ENCODE measurements around the gene LIPG. TPM values are rescaled to one million over a fixed set of nuclear protein-coding genes. Genes with fewer than 3 reads are reported as not detected.

Gene LIPG
- total RNA-seq, 2 experiments from 2014 or later: not detected

GRCh38 chr18:49638891-49639557, 77.2 kb downstream of the LIPG start:
- Histone ChIP-seq H4K20me1 (ENCODE audit: insufficient read depth, low read length) (no peaks in the 10 kb centered on the region), H3K27ac (ENCODE audit: low read depth, low read length, poor library complexity, severe bottlenecking) (no peak overlapping the region), H3K79me2 (ENCODE audit: insufficient read depth, low read depth, low read length) (no peaks in the 10 kb centered on the region), H2AFZ (ENCODE audit: low read length) (no peak overlapping the region), H3K9me3 (ENCODE audit: low read length) (no peaks in the 10 kb centered on the region), H3K36me3 (ENCODE audit: insufficient read depth, low read length) (no peaks in the 10 kb centered on the region), H3K4me3 (ENCODE audit: low read depth, low read length, poor library complexity, severe bottlenecking) (no peak overlapping the region), H3K4me2 (ENCODE audit: low read length) (no peak overlapping the region), H3K4me1 (ENCODE audit: insufficient read depth, low read length, poor library complexity, severe bottlenecking) (no peaks in the 10 kb centered on the region), H3K9me2 (ENCODE audit: insufficient read depth, low read length) (no peaks in the 10 kb centered on the region)
- POLR2A ChIA-PET: no interaction called here
- CTCF ChIA-PET (ENCODE audit: unreplicated experiment): no interaction called here
- no peak for TF ChIP-seq EZH2phosphoT487 (IDR thresholded peaks at IDR 0.05; ENCODE audit: borderline replicate concordance, low read depth, low read length)
- TF ChIP-seq, protein P1, sequence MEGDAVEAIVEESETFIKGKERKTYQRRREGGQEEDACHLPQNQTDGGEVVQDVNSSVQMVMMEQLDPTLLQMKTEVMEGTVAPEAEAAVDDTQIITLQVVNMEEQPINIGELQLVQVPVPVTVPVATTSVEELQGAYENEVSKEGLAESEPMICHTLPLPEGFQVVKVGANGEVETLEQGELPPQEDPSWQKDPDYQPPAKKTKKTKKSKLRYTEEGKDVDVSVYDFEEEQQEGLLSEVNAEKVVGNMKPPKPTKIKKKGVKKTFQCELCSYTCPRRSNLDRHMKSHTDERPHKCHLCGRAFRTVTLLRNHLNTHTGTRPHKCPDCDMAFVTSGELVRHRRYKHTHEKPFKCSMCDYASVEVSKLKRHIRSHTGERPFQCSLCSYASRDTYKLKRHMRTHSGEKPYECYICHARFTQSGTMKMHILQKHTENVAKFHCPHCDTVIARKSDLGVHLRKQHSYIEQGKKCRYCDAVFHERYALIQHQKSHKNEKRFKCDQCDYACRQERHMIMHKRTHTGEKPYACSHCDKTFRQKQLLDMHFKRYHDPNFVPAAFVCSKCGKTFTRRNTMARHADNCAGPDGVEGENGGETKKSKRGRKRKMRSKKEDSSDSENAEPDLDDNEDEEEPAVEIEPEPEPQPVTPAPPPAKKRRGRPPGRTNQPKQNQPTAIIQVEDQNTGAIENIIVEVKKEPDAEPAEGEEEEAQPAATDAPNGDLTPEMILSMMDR (conservative IDR thresholded peaks at IDR 0.05; ENCODE audit: low read length): no peak
- intact Hi-C loops (cut with micrococcal nuclease; ENCODE audit: unreplicated experiment): no loop called here
- DNase-seq (ENCODE audit: low spot score): no peak
- no TSS peak for BruUV-seq (replicated peaks)

- intact Hi-C loops (cut with micrococcal nuclease; ENCODE audit: unreplicated experiment): no loop called here
- no peaks in the 10 kb centered on the region for H3K9me2 ChIP-seq (ENCODE audit: insufficient read depth, low read length)
- no peak overlapping the region for H2AFZ ChIP-seq (ENCODE audit: low read length)
- TF ChIP-seq EZH2phosphoT487 (IDR thresholded peaks at IDR 0.05; ENCODE audit: borderline replicate concordance, low read depth, low read length): no peak
- TF ChIP-seq, protein P1 (conservative IDR thresholded peaks at IDR 0.05; ENCODE audit: low read length): no peak
- no peaks in the 10 kb centered on the region for H3K9me3 ChIP-seq (ENCODE audit: low read length)
- ChIA-PET CTCF (ENCODE audit: unreplicated experiment) (no interaction called here), POLR2A (no interaction called here)
- no peak overlapping the region for H3K27ac ChIP-seq (ENCODE audit: low read depth, low read length, poor library complexity, severe bottlenecking)
- no peaks in the 10 kb centered on the region for H3K36me3 ChIP-seq (ENCODE audit: insufficient read depth, low read length)
- H3K4me3 ChIP-seq (ENCODE audit: low read depth, low read length, poor library complexity, severe bottlenecking): no peak overlapping the region
- DNase-seq (ENCODE audit: low spot score): no peak
- no peaks in the 10 kb centered on the region for H3K79me2 ChIP-seq (ENCODE audit: insufficient read depth, low read depth, low read length)
- H3K4me2 ChIP-seq (ENCODE audit: low read length): no peak overlapping the region
- no peaks in the 10 kb centered on the region for H3K4me1 ChIP-seq (ENCODE audit: insufficient read depth, low read length, poor library complexity, severe bottlenecking)
- H4K20me1 ChIP-seq (ENCODE audit: insufficient read depth, low read length): no peaks in the 10 kb centered on the region
- BruUV-seq (replicated peaks): no TSS peak
Observed at GRCh38 chr18:49639643-49640391, 78.0 kb downstream of the LIPG start.

DNA sequence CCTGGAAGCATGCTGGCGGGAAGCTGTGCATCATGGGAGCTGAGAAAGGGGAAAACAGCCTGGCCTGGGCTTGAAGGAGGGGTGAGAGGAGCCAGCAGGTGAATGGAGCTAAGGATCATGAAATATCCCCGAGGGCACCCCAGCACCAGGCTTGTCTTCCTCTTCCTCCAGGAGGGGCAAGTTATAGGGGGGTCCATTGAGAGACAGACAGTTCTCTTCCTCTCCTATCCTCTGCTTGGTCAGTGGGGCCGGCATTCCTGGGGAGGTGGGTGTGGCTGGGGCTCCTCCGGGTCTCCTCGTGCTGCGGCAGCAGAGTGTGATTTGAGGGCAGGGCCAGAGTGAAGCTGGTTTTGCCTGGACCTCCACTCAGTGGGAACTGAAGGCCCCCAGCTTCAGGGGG, 78.9 kb downstream of the LIPG start:
- no TSS peak for BruUV-seq (replicated peaks)
- intact Hi-C loops (cut with micrococcal nuclease; ENCODE audit: unreplicated experiment): no loop called here
- Histone ChIP-seq H3K9me2 (ENCODE audit: insufficient read depth, low read length) (no peaks in the 10 kb centered on the region), H3K79me2 (ENCODE audit: insufficient read depth, low read depth, low read length) (no peaks in the 10 kb centered on the region), H3K36me3 (ENCODE audit: insufficient read depth, low read length) (no peaks in the 10 kb centered on the region), H3K27ac (ENCODE audit: low read depth, low read length, poor library complexity, severe bottlenecking) (no peak overlapping the region), H4K20me1 (ENCODE audit: insufficient read depth, low read length) (no peaks in the 10 kb centered on the region), H2AFZ (ENCODE audit: low read length) (no peak overlapping the region), H3K4me2 (ENCODE audit: low read length) (no peak overlapping the region), H3K4me1 (ENCODE audit: insufficient read depth, low read length, poor library complexity, severe bottlenecking) (no peaks in the 10 kb centered on the region), H3K9me3 (ENCODE audit: low read length) (no peaks in the 10 kb centered on the region), H3K4me3 (ENCODE audit: low read depth, low read length, poor library complexity, severe bottlenecking) (no peak overlapping the region)
- no peak for DNase-seq (ENCODE audit: low spot score)
- POLR2A ChIA-PET: no interaction called here
- TF ChIP-seq, protein P1 (conservative IDR thresholded peaks at IDR 0.05; ENCODE audit: low read length): no peak
- TF ChIP-seq EZH2phosphoT487 (IDR thresholded peaks at IDR 0.05; ENCODE audit: borderline replicate concordance, low read depth, low read length): no peak
- CTCF ChIA-PET (ENCODE audit: unreplicated experiment): no interaction called here
